Upper lobe of right lung (tissue), 1 donor: ENCODE data around the gene GSC2. TPM values are rescaled to one million over a fixed set of nuclear protein-coding genes. Genes with fewer than 3 reads are reported as not detected.
A peak's percentile ranks its signal among the peaks of the same experiment; 100 is the strongest.

Source experiments
- ATAC-seq: fragments of 200-7000 bp; cut with Tn5 transposase; one replicate; pipeline ENCODE4 v1.9.1; 2020; ENCODE audit warnings: mild to moderate bottlenecking, moderate library complexity
- DNase-seq: peaks from one replicate; pipeline ENCODE4 v3.0.0-alpha.2; 2020
- H3K27ac ChIP-seq: fragments of 200-600 bp; one replicate; pipeline ENCODE4 v1.8.0; 2022
- H3K27me3 ChIP-seq: fragments of 200-600 bp; one replicate; pipeline ENCODE4 v1.8.0; 2022; ENCODE audit warnings: mild to moderate bottlenecking
- H3K36me3 ChIP-seq: fragments of 200-600 bp; one replicate; pipeline ENCODE4 v1.8.0; 2022
- H3K4me1 ChIP-seq: fragments of 200-600 bp; one replicate; pipeline ENCODE4 v1.8.0; 2022
- H3K4me3 ChIP-seq: fragments of 200-600 bp; one replicate; pipeline ENCODE4 v1.8.0; 2022; ENCODE audit warnings: mild to moderate bottlenecking
- H3K9me3 ChIP-seq: fragments of 200-600 bp; one replicate; pipeline ENCODE4 v1.8.0; 2022
- CTCF ChIP-seq: fragments of 200-600 bp; IDR thresholded peaks from one replicate; pipeline ENCODE4 v1.8.0; 2022; ENCODE audit warnings: antibody characterized with exemption
- intact Hi-C: fragments of 100-400 bp; cut with DNase I; formaldehyde crosslinking; loops from one replicate; pipeline ENCODE4 v1.11.0; 2022
- total RNA-seq: library from RNA; stranded (reverse); fragmentation: NEBNext Ultra II Directional; extraction: Animal tissue kit (Norgen Biotek cat#: 25700); gene quantifications from one replicate; pipeline ENCODE4 v1.2.1, GENCODE V29; 2021
- donor health status: DM: no; HTN: yes; CAD: no; lungs with severe emphysema.

Gene GSC2
- total RNA-seq, 1 donor from 2014 or later, result not detected

- intact Hi-C loops, result no loop called here
Measured at GRCh38 chr22:19122752-19123492, 27.2 kb downstream of the GSC2 start.

GRCh38 chr22:19122143-19122751 lies 27.8 kb downstream of the GSC2 start, which contains the start of gene DGCR2:
TSS of gene DGCR2 (minus strand) at chr22:19122412. CDS start at chr22:19122206, 206 bp downstream.
- ATAC-seq, result peak; percentile 96
- no peak for TF ChIP-seq CTCF
- intact Hi-C loops, result no loop called here
- Histone ChIP-seq H3K9me3 (no peaks in the 10 kb centered on the region), H3K4me3 (peak within 1 kb of the TSS; percentile 90), H3K27ac (peak within 1 kb of the TSS; percentile 92), H3K36me3 (no peaks in the 10 kb centered on the region), H3K4me1 (peaks cover 41% of the 10 kb centered on the region), H3K27me3 (no peaks in the 10 kb centered on the region)
- DNase-seq, result peak; percentile 99

More at GRCh38 chr22:19122752-19123492, 27.2 kb downstream of the GSC2 start:
- Histone ChIP-seq H3K27me3 (no peaks in the 10 kb centered on the region), H3K4me1 (peaks cover 34% of the 10 kb centered on the region), H3K27ac (peak overlapping the region; percentile 66), H3K4me3 (peak overlapping the region; percentile 90), H3K36me3 (no peaks in the 10 kb centered on the region), H3K9me3 (no peaks in the 10 kb centered on the region)
- ATAC-seq (peak; percentile 13), DNase-seq (no peak)
- TF ChIP-seq CTCF, result no peak

- DNase-seq, result peak; percentile 84
- intact Hi-C loops, result no loop called here
Measured at GRCh38 chr22:19121631-19122142, 28.4 kb downstream of the GSC2 start.

GRCh38 chr22:19120829-19121630 lies 29.1 kb downstream of the GSC2 start:
- H3K4me1 ChIP-seq, result peaks cover 53% of the 10 kb centered on the region
- peak overlapping the region; percentile 92 for H3K27ac ChIP-seq
- no peaks in the 10 kb centered on the region for H3K36me3 ChIP-seq
- peak; percentile 79 for DNase-seq
- H3K27me3 ChIP-seq, result no peaks in the 10 kb centered on the region
- H3K9me3 ChIP-seq, result no peaks in the 10 kb centered on the region
- peak; percentile 61 for ATAC-seq
- TF ChIP-seq CTCF, result no peak
- intact Hi-C loops, result no loop called here
- H3K4me3 ChIP-seq, result peak overlapping the region; percentile 90

More at GRCh38 chr22:19121631-19122142, 28.4 kb downstream of the GSC2 start:
- TF ChIP-seq CTCF, result no peak
- Histone ChIP-seq H3K36me3 (no peaks in the 10 kb centered on the region), H3K27me3 (no peaks in the 10 kb centered on the region), H3K4me3 (peak overlapping the region; percentile 90), H3K4me1 (peaks cover 46% of the 10 kb centered on the region), H3K27ac (peak overlapping the region; percentile 92), H3K9me3 (no peaks in the 10 kb centered on the region)
- peak; percentile 40 for ATAC-seq

GRCh38 chr22:19119949-19120348 lies 30.1 kb downstream of the GSC2 start:
- TF ChIP-seq CTCF, result no peak
- Histone ChIP-seq H3K4me1 (peaks cover 54% of the 10 kb centered on the region), H3K9me3 (no peaks in the 10 kb centered on the region), H3K27ac (peak overlapping the region; percentile 24), H3K4me3 (no peak overlapping the region), H3K27me3 (no peaks in the 10 kb centered on the region), H3K36me3 (no peaks in the 10 kb centered on the region)
- DNase-seq (no peak), ATAC-seq (no peak)
- intact Hi-C loops, result no loop called here
